HL-60 (cell line): ENCODE measurements around the gene SNTG2.

ENCODE experiments used
- DNase-seq, 2 experiments: peaks; one replicate each; pipeline ENCODE4 v3.0.0-alpha.2; 2010 to 2020; ENCODE audit warnings: low read depth in 1 of 2, low spot score in 1 of 2
- H3K27ac ChIP-seq: fragments of 250-450 bp; sonication (Bioruptor Pico); replicated peaks from 2 replicates; pipeline ENCODE4 v1.5.1; 2020; ENCODE audit warnings: mild to moderate bottlenecking, moderate library complexity
- H3K27me3 ChIP-seq: fragments of 250-450 bp; sonication (Bioruptor Pico); 2 replicates; pipeline ENCODE4 v1.5.1; 2021; ENCODE audit warnings: mild to moderate bottlenecking, moderate library complexity; ENCODE audit not compliant: insufficient read depth, poor library complexity, severe bottlenecking
- H3K4me3 ChIP-seq: replicated peaks from 2 replicates; pipeline ENCODE4 v1.5.1; 2011; ENCODE audit warnings: mild to moderate bottlenecking, control low read depth, low read length; ENCODE audit not compliant: insufficient read depth
- GABPA ChIP-seq: IDR thresholded peaks from 2 replicates; pipeline ENCODE4 v1.6.1; 2012; ENCODE audit warnings: low read depth
- POLR2AphosphoS5 ChIP-seq: IDR thresholded peaks from 2 replicates; pipeline ENCODE4 v1.6.1; 2012; ENCODE audit warnings: low read depth
- SPI1 ChIP-seq: IDR thresholded peaks from 2 replicates; pipeline ENCODE4 v1.6.1; 2012; ENCODE audit warnings: low read depth, mild to moderate bottlenecking, borderline replicate concordance
- TF ChIP-seq, protein P1 (sequence below): IDR thresholded peaks from one replicate; pipeline ENCODE4 v1.5.1; 2011; ENCODE audit warnings: low read length, control low read depth, inconsistent platforms; ENCODE audit not compliant: insufficient read depth
- TF ChIP-seq, protein P2 (sequence below): IDR thresholded peaks from 2 replicates; pipeline ENCODE4 v1.6.1; 2012; ENCODE audit warnings: low read depth; ENCODE audit not compliant: insufficient replicate concordance

SNTG2 gene

DNA sequence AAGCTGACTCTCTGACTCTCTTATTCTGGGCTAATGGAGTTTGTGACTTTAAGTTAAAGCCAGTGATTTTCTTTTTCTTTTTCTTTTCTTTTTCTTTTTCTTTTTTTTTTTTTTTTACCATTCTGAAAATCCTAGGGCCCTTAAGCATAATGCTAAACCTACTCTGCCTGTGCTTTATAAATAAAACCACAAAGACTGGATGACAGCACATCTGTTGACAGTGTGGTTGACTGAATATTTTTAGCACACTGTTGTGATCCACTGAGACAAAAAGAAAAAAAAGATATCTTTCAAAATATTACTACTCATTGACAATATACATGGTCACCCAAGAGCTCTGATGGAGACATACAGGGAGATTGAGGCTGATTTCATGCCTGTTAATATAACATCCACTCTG lies 121.6 kb downstream of the SNTG2 start:
- TF ChIP-seq GABPA (no peak), POLR2AphosphoS5 (no peak), SPI1 (no peak)
- TF ChIP-seq, protein P1, sequence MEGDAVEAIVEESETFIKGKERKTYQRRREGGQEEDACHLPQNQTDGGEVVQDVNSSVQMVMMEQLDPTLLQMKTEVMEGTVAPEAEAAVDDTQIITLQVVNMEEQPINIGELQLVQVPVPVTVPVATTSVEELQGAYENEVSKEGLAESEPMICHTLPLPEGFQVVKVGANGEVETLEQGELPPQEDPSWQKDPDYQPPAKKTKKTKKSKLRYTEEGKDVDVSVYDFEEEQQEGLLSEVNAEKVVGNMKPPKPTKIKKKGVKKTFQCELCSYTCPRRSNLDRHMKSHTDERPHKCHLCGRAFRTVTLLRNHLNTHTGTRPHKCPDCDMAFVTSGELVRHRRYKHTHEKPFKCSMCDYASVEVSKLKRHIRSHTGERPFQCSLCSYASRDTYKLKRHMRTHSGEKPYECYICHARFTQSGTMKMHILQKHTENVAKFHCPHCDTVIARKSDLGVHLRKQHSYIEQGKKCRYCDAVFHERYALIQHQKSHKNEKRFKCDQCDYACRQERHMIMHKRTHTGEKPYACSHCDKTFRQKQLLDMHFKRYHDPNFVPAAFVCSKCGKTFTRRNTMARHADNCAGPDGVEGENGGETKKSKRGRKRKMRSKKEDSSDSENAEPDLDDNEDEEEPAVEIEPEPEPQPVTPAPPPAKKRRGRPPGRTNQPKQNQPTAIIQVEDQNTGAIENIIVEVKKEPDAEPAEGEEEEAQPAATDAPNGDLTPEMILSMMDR: no peak
- TF ChIP-seq, protein P2, sequence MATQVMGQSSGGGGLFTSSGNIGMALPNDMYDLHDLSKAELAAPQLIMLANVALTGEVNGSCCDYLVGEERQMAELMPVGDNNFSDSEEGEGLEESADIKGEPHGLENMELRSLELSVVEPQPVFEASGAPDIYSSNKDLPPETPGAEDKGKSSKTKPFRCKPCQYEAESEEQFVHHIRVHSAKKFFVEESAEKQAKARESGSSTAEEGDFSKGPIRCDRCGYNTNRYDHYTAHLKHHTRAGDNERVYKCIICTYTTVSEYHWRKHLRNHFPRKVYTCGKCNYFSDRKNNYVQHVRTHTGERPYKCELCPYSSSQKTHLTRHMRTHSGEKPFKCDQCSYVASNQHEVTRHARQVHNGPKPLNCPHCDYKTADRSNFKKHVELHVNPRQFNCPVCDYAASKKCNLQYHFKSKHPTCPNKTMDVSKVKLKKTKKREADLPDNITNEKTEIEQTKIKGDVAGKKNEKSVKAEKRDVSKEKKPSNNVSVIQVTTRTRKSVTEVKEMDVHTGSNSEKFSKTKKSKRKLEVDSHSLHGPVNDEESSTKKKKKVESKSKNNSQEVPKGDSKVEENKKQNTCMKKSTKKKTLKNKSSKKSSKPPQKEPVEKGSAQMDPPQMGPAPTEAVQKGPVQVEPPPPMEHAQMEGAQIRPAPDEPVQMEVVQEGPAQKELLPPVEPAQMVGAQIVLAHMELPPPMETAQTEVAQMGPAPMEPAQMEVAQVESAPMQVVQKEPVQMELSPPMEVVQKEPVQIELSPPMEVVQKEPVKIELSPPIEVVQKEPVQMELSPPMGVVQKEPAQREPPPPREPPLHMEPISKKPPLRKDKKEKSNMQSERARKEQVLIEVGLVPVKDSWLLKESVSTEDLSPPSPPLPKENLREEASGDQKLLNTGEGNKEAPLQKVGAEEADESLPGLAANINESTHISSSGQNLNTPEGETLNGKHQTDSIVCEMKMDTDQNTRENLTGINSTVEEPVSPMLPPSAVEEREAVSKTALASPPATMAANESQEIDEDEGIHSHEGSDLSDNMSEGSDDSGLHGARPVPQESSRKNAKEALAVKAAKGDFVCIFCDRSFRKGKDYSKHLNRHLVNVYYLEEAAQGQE: no peak
- no peak for DNase-seq
- Histone ChIP-seq H3K4me3 (no peak overlapping the region), H3K27ac (no peak overlapping the region), H3K27me3 (no peaks in the 10 kb centered on the region)

- no peaks in the 10 kb centered on the region for H3K27me3 ChIP-seq
- no peak overlapping the region for H3K27ac ChIP-seq
- TF ChIP-seq POLR2AphosphoS5 (no peak), GABPA (no peak), SPI1 (no peak)
- TF ChIP-seq, protein P1: no peak
- TF ChIP-seq, protein P2: no peak
- no peak overlapping the region for H3K4me3 ChIP-seq
- DNase-seq: no peak
These were observed 127.3 kb downstream of the SNTG2 start for GRCh38 chr2:1077911-1078310.

DNA sequence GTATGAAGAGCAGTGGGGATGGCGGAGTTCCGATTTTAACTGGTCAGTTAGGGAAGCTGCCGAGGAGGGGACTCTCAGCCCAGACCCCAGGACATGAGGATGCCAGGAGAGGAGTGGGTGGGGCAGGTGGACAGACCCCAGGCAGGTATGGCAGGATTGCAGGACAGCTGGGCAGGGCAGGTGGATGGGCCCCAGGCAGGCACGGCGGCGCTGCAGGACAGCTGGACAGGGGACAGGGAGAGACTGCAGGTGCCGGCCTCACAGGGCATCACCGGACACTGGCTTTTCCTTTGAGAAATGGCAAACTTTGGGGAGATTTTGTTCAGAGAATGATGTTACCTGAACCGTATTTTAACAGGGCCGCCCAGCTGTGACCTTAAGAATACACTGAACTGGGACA lies 127.7 kb downstream of the SNTG2 start:
- H3K4me3 ChIP-seq: no peak overlapping the region
- TF ChIP-seq GABPA (no peak), POLR2AphosphoS5 (no peak), SPI1 (no peak)
- TF ChIP-seq, protein P2: no peak
- TF ChIP-seq, protein P1: no peak
- DNase-seq: no peak
- no peaks in the 10 kb centered on the region for H3K27me3 ChIP-seq
- H3K27ac ChIP-seq: no peak overlapping the region
